ENCODE results near the gene BRD2.

DNA sequence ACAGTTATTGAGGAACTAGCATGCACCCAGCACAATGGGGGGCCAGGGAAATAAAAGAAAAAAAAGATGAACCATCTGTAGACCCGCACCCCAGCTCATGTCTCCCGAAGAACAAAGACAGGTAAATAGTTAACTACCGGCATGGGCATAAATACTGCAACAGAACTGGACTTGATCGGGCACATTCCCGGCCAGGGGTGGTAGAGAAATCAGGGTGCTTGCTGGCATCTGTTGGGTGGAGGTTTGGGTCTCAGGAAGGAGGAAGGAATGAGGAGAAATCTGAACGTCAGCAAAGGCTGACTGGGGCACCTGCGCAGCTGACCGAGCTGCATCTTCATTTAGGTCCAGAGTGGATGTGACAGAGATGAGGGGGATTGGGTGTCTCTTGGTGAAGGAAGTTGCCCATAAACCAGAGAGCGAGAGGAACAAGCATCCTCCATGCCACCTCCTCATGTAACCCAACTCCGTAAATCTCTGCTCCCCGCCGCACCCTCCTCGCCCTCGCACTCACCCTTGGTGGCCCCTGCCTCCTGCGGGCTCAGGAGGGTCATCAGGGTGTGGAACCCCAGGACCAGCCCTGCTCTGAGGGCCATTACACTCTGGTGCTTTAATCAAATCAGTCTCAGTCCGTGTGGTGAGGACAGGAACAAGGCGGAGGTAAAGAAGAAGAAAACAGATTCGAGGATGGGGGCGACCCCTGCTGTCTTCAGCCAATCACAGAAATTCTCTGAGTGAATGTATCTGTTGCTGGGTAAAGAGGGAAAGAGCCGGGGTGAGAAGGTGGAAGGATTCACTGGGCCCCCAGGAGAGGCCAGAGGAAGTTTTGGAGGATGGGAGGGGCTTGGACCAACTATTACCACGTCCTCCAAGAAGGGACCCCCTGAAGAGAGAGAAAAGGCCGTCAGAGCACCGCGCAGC, 40.8 kb downstream of the BRD2 start, which contains the start of gene HLA-DOA:
- TF ChIP-seq SUZ12 (IDR thresholded peaks at IDR 0.05; ENCODE audit: extremely low read depth, insufficient read depth, insufficient read length) (no peak), YY1 (IDR thresholded peaks at IDR 0.05; ENCODE audit: insufficient read depth, insufficient read length) (no peak), ZNF274 (IDR thresholded peaks at IDR 0.05; ENCODE audit: low read depth, low read length) (no peak)

Data from NT2/D1 (cell line).